Ovary (tissue), 9 donors: ENCODE measurements around the gene CLCN2. TPM values are rescaled to one million over a fixed set of nuclear protein-coding genes. Genes with fewer than 3 reads are reported as not detected.

Experiments
- DNase-seq, 5 donors: peaks; one replicate each; pipeline ENCODE4 v3.0.0-alpha.2; 2019 to 2020
- H3K27ac ChIP-seq, 2 donors: fragments of 200-600 bp; one replicate each; pipeline versions ENCODE4 v1.5.1 to v1.8.0; 2019 to 2022
- H3K27me3 ChIP-seq: fragments of 200-600 bp; one replicate; pipeline ENCODE4 v1.8.0; 2022
- H3K36me3 ChIP-seq: fragments of 200-600 bp; sonication (generic); one replicate; pipeline ENCODE4 v1.5.1; 2019
- H3K4me1 ChIP-seq: one replicate; pipeline ENCODE4 v1.8.1; 2013; ENCODE audit warnings: mild to moderate bottlenecking, moderate library complexity; ENCODE audit not compliant: insufficient read depth
- H3K4me3 ChIP-seq: fragments of 200-600 bp; sonication (generic); one replicate; pipeline ENCODE4 v1.5.1; 2017
- H3K9me3 ChIP-seq, 2 donors: fragments of 200-600 bp in 1 of 2; sonication (generic) in 1 of 2; one replicate each; pipeline versions ENCODE4 v1.5.1 to v1.8.1; 2013 to 2019; ENCODE audit warnings: mild to moderate bottlenecking in 1 of 2, moderate library complexity in 1 of 2
- EP300 ChIP-seq: sonication (generic); formaldehyde crosslinking; IDR thresholded peaks from one replicate; pipeline ENCODE4 v1.6.1; 2017; ENCODE audit warnings: antibody characterized with exemption
- POLR2A ChIP-seq: fragments of 450-650 bp; IDR thresholded peaks from one replicate; pipeline ENCODE4 v1.6.1; 2017; ENCODE audit warnings: antibody characterized with exemption, mild to moderate bottlenecking, moderate library complexity
- WGBS, 3 donors: extraction: QIAGEN DNeasy Blood & Tissue Kit in 1 of 3; methylation state at CpG; one replicate each; pipeline versions ENCODE4 v1.1.5 to v1.1.7; 2013 to 2017; 5-methylcytosine and 5-hydroxymethylcytosine counted together
- intact Hi-C, 4 donors: fragments of 100-400 bp; cut with DNase I; formaldehyde crosslinking; loops; one replicate each; pipeline versions ENCODE4 v1.11.0 to v1.15.1; 2022 to 2023
- polyA plus RNA-seq, 2 donors: library from polyadenylated mRNA; stranded (reverse); fragments of 200-250 nt in 1 of 2; fragments of 350-450 nt in 1 of 2; fragmentation: Illumina TruSeq in 1 of 2; extraction: RNeasy Lipid Tissue Mini Kit (QIAGEN cat#74804) in 1 of 2; gene quantifications; one replicate each; pipeline ENCODE4 v1.2.3, GENCODE V29; 2013 to 2014
- total RNA-seq, 7 donors: library from RNA; depleted of rRNA in 2 of 7; stranded (reverse); fragments of >200 nt in 2 of 7; fragmentation: NEBNext Ultra II Directional in 3 of 7; extraction: Animal tissue kit (Norgen Biotek cat#: 25700) in 3 of 7; gene quantifications; one replicate each; pipeline versions ENCODE4 v1.1.0 to v1.2.4, GENCODE V29; 2016 to 2023
- TF ChIP-seq, protein P1 (sequence below), 3 donors: fragments of 450-650 bp in 2 of 3; fragments of 200-600 bp in 1 of 3; IDR thresholded peaks; one replicate each; pipeline versions ENCODE4 v1.5.1 to v1.8.0; 2016 to 2022; ENCODE audit warnings: antibody characterized with exemption in 3 of 3, mild to moderate bottlenecking in 1 of 3
- donor health status: DM: no; HTN: no; CAD: no; lungs with moderate emphysema.
- donor health status: DM: no; HTN: no; CAD: no.
- donor health status: Bipolar disorder and iron deficiency.
- donor health status: DM: yes; HTN: yes; CAD: no.
- donor health status: DM: no; HTN: no; CAD: no.
- donor health status: DM: yes; HTN: yes; CAD: no.

The CLCN2 gene
- total and polyA plus RNA-seq, 9 donors: 3.5 to 18.0 (median 11.7) TPM

DNA sequence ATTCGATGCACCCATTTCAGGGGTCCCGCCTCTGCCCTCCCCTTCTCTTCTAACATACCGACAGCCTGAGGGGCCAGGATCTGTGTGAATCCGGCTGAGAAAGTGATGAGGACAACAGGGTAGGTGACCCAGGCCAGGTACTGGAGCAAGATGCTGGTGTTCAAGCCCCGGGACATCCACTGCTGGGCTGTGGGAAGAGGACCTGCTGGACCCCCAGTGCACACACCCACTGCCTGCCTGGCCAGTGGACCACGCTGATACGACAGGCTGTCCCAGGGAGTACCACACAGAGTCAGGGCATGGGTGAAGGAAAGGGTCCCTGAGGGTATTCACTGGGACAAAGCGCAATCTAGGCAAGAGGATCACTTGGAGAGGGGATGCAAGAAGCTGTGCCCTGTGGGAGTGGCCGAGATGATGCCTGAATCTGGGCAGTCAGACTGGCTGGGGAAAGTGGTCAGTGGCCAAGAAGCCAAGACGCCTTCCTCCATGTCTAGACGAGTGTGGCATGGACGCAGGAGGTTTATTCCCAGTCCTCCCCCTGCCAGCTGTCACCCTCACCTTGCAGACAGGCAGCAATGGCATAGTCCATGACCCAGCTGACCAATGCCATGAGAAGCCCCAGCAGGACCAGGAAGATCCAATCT is 3.2 kb downstream of the CLCN2 start:
- WGBS, 3 donors: 89 to 91% (median 90%) methylated on average over 12 of the region's 12 CpGs
- intact Hi-C loops: loop anchor here in 2 of 4 donors (5.0 to 10.0 kb wide), 2 partner anchors 41 to 53 kb away; no protein-coding TSS in a partner anchor
- TF ChIP-seq POLR2A (no peak), EP300 (no peak)
- TF ChIP-seq, protein P1, sequence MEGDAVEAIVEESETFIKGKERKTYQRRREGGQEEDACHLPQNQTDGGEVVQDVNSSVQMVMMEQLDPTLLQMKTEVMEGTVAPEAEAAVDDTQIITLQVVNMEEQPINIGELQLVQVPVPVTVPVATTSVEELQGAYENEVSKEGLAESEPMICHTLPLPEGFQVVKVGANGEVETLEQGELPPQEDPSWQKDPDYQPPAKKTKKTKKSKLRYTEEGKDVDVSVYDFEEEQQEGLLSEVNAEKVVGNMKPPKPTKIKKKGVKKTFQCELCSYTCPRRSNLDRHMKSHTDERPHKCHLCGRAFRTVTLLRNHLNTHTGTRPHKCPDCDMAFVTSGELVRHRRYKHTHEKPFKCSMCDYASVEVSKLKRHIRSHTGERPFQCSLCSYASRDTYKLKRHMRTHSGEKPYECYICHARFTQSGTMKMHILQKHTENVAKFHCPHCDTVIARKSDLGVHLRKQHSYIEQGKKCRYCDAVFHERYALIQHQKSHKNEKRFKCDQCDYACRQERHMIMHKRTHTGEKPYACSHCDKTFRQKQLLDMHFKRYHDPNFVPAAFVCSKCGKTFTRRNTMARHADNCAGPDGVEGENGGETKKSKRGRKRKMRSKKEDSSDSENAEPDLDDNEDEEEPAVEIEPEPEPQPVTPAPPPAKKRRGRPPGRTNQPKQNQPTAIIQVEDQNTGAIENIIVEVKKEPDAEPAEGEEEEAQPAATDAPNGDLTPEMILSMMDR (IDR thresholded peaks at IDR 0.05): no peak
- H3K27me3 ChIP-seq: no peaks in the 10 kb centered on the region
- no peaks in the 10 kb centered on the region for H3K9me3 ChIP-seq
- no peaks in the 10 kb centered on the region for H3K36me3 ChIP-seq
- DNase-seq: peak in 3 of 5 donors; percentile 21 to 38 (median 29)
- peaks cover 17% of the 10 kb centered on the region for H3K4me1 ChIP-seq
- no peak overlapping the region for H3K4me3 ChIP-seq
- no peak overlapping the region for H3K27ac ChIP-seq

DNA sequence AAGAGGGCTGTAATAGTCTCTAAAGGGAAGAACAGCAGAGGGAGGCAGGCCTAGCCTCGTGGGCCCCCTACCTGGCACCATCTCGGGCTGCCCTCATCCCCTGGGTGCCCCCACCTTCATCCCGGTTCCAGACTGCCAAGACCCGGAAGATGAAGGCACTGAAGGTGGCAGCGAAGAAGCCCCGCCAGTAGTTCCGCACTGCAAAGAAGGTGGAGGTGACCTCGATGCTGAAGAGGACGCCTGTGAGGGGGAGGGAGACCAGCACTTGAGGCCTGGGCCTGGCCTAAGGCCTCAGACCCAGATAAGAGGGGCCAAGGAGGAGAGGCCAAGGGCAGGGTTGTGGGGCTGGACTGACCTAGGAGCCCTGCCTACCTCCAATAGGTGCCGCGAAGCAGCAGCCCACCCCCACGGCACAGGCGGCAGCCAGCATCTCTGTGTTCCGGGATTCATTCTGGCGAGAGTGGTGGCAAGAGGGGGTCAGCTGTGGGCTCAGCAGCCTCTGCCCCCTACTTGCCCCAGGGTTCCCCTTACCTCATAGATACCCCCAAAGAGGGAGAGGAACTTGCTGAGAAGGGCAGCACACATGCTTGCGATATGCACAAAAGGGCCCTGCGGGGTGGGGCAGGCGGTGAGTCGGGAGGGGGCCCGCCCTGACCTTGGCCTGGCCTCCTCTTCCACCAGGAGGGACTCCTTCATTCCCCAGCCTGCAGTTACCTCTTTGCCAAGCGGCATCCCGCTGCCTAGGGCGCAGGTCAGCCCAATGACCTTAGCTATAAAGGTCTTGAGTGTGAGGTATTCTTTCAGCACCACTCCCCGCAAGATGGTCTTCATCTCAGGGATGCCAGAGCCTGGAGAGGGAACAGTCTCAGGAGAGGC is 3.9 kb downstream of the CLCN2 start:
- WGBS, 3 donors: 84 to 89% (median 89%) methylated on average over 21 to 24 of the region's 24 CpGs
- intact Hi-C loops: loop anchor here in 2 of 4 donors (5.0 to 10.0 kb wide), 2 partner anchors 40 to 53 kb away; no protein-coding TSS in a partner anchor
- H3K27me3 ChIP-seq: no peaks in the 10 kb centered on the region
- DNase-seq: peak in 2 of 5 donors; percentile 22 to 35
- no peak for TF ChIP-seq EP300
- TF ChIP-seq, protein P1 (IDR thresholded peaks at IDR 0.05): no peak
- no peak for TF ChIP-seq POLR2A
- no peaks in the 10 kb centered on the region for H3K9me3 ChIP-seq
- H3K36me3 ChIP-seq: no peaks in the 10 kb centered on the region
- no peak overlapping the region for H3K4me3 ChIP-seq
- H3K27ac ChIP-seq: no peak overlapping the region
- peaks cover 17% of the 10 kb centered on the region for H3K4me1 ChIP-seq

DNA sequence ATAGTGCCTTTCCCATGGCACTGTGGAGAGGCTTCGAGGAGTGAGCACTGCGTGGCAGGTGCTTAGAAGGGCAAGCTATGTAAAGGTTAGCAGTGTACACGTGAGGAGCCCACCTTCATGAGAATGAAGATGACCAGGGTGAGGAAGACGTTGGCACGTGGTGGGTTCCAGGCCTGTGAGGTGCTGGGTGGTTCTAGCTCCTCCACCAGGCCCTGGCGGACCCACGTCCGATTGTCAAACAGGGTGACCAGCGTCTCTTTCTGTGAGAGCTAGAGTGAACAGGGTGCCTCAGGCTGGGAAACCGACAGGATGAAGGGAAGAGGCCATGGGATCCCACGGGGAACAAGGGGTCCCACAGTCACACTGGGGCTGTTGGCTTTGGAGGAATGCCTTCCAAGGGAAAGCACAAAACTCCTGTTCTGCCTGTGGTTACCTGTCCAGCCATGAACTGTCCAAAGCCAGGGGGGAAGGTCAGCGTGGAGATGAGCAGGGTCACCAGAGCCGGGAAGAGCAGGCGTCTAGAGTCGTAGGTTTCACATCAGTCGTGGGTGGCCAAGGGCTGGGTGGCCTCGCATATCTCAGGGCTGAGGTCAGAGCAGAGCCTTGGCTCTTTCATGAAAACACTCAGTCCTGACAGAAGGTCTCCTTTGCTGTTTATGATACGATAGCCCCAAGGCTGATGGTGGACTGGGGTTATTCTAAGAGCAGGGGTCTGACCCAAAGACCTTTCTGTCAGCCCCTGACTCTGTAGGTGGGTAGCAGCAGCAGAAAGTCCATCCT is 6.0 kb downstream of the CLCN2 start:
- Histone ChIP-seq H3K4me3 (no peak overlapping the region), H3K27ac (no peak overlapping the region), H3K9me3 (no peaks in the 10 kb centered on the region), H3K27me3 (no peaks in the 10 kb centered on the region), H3K36me3 (no peaks in the 10 kb centered on the region), H3K4me1 (peaks cover 23% of the 10 kb centered on the region)
- intact Hi-C loops: loop anchor here in 2 of 4 donors (5.0 to 10.0 kb wide), 2 partner anchors 38 to 51 kb away; no protein-coding TSS in a partner anchor
- TF ChIP-seq, protein P1 (IDR thresholded peaks at IDR 0.05): no peak
- no peak for TF ChIP-seq EP300
- no peak for TF ChIP-seq POLR2A
- 66 to 76% (median 70%) methylated on average over 18 of the region's 18 CpGs for WGBS, 3 donors
- DNase-seq: no peak

DNA sequence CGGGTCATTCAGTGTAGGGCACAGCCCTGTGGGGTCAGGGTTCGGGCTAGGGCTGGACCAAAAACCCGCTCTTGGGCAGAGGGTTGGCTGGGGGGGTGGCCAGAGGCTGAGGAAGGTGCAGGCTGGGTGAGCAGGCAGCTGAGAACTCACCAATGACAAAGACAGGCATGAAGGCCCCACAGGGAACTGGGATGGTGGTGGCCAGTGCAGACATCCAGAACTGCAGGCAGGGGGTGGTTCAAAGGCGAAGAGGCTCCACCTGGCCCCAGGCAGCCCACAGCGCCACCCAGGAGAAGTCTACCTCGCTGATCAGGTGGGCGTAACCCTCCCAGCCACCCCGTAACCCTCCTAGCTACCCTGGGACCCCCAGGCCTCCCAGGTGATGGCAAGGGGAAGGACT is 6.7 kb downstream of the CLCN2 start:
- Histone ChIP-seq H3K27ac (no peak overlapping the region), H3K36me3 (no peaks in the 10 kb centered on the region), H3K4me3 (no peak overlapping the region), H3K27me3 (no peaks in the 10 kb centered on the region), H3K9me3 (no peaks in the 10 kb centered on the region), H3K4me1 (peaks cover 18% of the 10 kb centered on the region)
- TF ChIP-seq EP300 (no peak), POLR2A (no peak)
- TF ChIP-seq, protein P1 (IDR thresholded peaks at IDR 0.05): no peak
- intact Hi-C loops: loop anchor here in 2 of 4 donors (5.0 to 10.0 kb wide), 2 partner anchors 37 to 50 kb away; no protein-coding TSS in a partner anchor
- no peak for DNase-seq
- 78% methylated on average over 8 of the region's 8 CpGs for WGBS, 3 donors
